ENCODE data around the gene MPZL1. TPM values are rescaled to one million over a fixed set of nuclear protein-coding genes. Genes with fewer than 3 reads are reported as not detected.

MPZL1 gene
- total and polyA plus RNA-seq, 2 of the 8 experiments (the other 6 are each of a cell fraction or from before 2014, with no cell fraction given) = 37.8 to 120 TPM

GRCh38 chr1:167751676-167752075 is 29.9 kb downstream of the MPZL1 start:
- Histone ChIP-seq H2BK5ac (ENCODE audit: low read depth, low read length) (no peak overlapping the region), H3K79me1 (ENCODE audit: low read depth, low read length) (peaks cover 6% of the 10 kb centered on the region), H3K27ac (ENCODE audit: low read depth, low read length) (no peak overlapping the region), H3K27me3 (replicated peaks in 1 of 4; ENCODE audit: control insufficient read depth in 3 of 4, extremely low read depth in 1 of 4, insufficient read depth in 3 of 4, low read length in 3 of 4) (no peaks in the 10 kb centered on the region), H2AK5ac (ENCODE audit: low read depth, low read length) (no peak overlapping the region), H2BK15ac (ENCODE audit: low read length) (no peak overlapping the region), H3K23ac (ENCODE audit: insufficient read length) (no peak overlapping the region), H4K8ac (ENCODE audit: extremely low read depth, insufficient read depth, low read length) (no peak overlapping the region), H2BK12ac (ENCODE audit: low read depth, low read length) (no peak overlapping the region), H3K18ac (ENCODE audit: extremely low read depth, low read length) (no peak overlapping the region), H2AFZ (ENCODE audit: low read length) (no peak overlapping the region), H3K4ac (replicated peaks; ENCODE audit: insufficient read length, low read depth, low read length) (no peak overlapping the region), H3K36me3 (ENCODE audit: control insufficient read depth in 2 of 4, insufficient read depth in 4 of 4, low read length in 3 of 4) (no peaks in the 10 kb centered on the region), H3K23me2 (ENCODE audit: low read depth, low read length) (no peaks in the 10 kb centered on the region), H3K79me2 (ENCODE audit: control insufficient read depth in 1 of 2, insufficient read depth in 2 of 2, low read length in 2 of 2) (peaks cover 0 to 61% of the 10 kb centered on the region in 2 experiments; a peak in 2 of 4 replicates), H3K4me1 (replicated peaks in 1 of 4; ENCODE audit: control insufficient read depth in 3 of 4, insufficient read depth in 4 of 4, low read length in 3 of 4) (no peaks in the 10 kb centered on the region; a peak in 2 of 7 replicates), H4K91ac (replicated peaks; ENCODE audit: insufficient read length, low read length) (no peak overlapping the region), H4K5ac (ENCODE audit: insufficient read length, low read depth, low read length) (no peak overlapping the region), H3K14ac (ENCODE audit: insufficient read length) (no peak overlapping the region), H2BK20ac (ENCODE audit: low read length) (no peak overlapping the region), H4K20me1 (replicated peaks in 1 of 2; ENCODE audit: control insufficient read depth in 1 of 2, insufficient read depth in 2 of 2, low read length in 2 of 2) (peaks cover 4 to 9% of the 10 kb centered on the region in 2 experiments), H3K4me2 (ENCODE audit: insufficient read depth in 1 of 2, low read depth in 2 of 2, low read length in 2 of 2) (no peak overlapping the region), H3K4me3 (ENCODE audit: extremely low read depth in 1 of 4, insufficient read depth in 2 of 4, low read depth in 3 of 4, low read length in 4 of 4) (no peak overlapping the region), H2BK120ac (replicated peaks; ENCODE audit: low read depth, low read length) (no peak overlapping the region), H3K9me3 (ENCODE audit: insufficient read depth in 2 of 2, low read depth in 1 of 2, low read length in 1 of 2) (no peaks in the 10 kb centered on the region), H3K56ac (replicated peaks; ENCODE audit: insufficient read length, low read depth, low read length) (no peak overlapping the region), H3K9ac (replicated peaks in 1 of 4; ENCODE audit: extremely low read depth in 1 of 4, low read depth in 3 of 4, low read length in 3 of 4) (no peak overlapping the region)
- no peak for FAIRE-seq
- ChIA-PET POLR2A (ENCODE audit: partially characterized antibody) (no interaction called here), CTCF (ENCODE audit: partially characterized antibody) (interaction anchor here (2.4 kb wide), 1 partner anchor 18 kb away, joined by 9 read pairs; no protein-coding TSS in a partner anchor)
- TF ChIP-seq CHD2 (IDR thresholded peaks at IDR 0.05; ENCODE audit: low read length) (no peak), JUN (IDR thresholded peaks at IDR 0.05; ENCODE audit: low read depth, low read length) (no peak), NANOG (IDR thresholded peaks at IDR 0.05; ENCODE audit: insufficient read depth, low read depth, low read length, poor library complexity, severe bottlenecking) (no peak), TEAD4 (IDR thresholded peaks at IDR 0.05; ENCODE audit: low read depth, low read length) (no peak), RXRA (IDR thresholded peaks at IDR 0.05; ENCODE audit: insufficient read depth, low read depth, low read length) (no peak), SIN3A (conservative IDR thresholded peaks at IDR 0.05 in 1 of 2, IDR thresholded peaks at IDR 0.05 in 1 of 2; ENCODE audit: low read depth in 1 of 2, low read length in 2 of 2) (no peak), ATF3 (IDR thresholded peaks at IDR 0.05; ENCODE audit: insufficient read depth, low read depth, low read length) (no peak), RFX5 (IDR thresholded peaks at IDR 0.05; ENCODE audit: borderline replicate concordance, low read depth, low read length) (no peak)
- TF ChIP-seq, protein P1, sequence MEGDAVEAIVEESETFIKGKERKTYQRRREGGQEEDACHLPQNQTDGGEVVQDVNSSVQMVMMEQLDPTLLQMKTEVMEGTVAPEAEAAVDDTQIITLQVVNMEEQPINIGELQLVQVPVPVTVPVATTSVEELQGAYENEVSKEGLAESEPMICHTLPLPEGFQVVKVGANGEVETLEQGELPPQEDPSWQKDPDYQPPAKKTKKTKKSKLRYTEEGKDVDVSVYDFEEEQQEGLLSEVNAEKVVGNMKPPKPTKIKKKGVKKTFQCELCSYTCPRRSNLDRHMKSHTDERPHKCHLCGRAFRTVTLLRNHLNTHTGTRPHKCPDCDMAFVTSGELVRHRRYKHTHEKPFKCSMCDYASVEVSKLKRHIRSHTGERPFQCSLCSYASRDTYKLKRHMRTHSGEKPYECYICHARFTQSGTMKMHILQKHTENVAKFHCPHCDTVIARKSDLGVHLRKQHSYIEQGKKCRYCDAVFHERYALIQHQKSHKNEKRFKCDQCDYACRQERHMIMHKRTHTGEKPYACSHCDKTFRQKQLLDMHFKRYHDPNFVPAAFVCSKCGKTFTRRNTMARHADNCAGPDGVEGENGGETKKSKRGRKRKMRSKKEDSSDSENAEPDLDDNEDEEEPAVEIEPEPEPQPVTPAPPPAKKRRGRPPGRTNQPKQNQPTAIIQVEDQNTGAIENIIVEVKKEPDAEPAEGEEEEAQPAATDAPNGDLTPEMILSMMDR (IDR thresholded peaks at IDR 0.05; ENCODE audit: control extremely low read depth in 1 of 3, insufficient read depth in 1 of 3, low read depth in 1 of 3, low read length in 3 of 3) = no peak
- WGBS, 2 experiments (ENCODE audit: extremely low coverage in 1 of 2, insufficient coverage in 1 of 2, insufficient read length in 1 of 2, insufficient replicate concordance in 2 of 2, low coverage in 1 of 2, low lambda C conversion rate in 2 of 2, missing lambda C conversion rate in 1 of 2) = 89% methylated on average over 1 of the region's 1 CpG; no CpG with 5 or more reads in 1 of the 2 experiments
- no peak for DNase-seq (ENCODE audit: low read depth in 1 of 2, low spot score in 2 of 2)
